Measurements from ENCODE around the gene RCN1.

GRCh38 chr11:32136657-32137056 is 45.8 kb downstream of the RCN1 start:
- TF ChIP-seq CTCF (optimal IDR thresholded peaks at IDR 0.05 in 1 of 3, IDR thresholded peaks at IDR 0.05 in 1 of 3, conservative IDR thresholded peaks at IDR 0.05 in 1 of 3; ENCODE audit: extremely low read depth in 1 of 3, insufficient read depth in 2 of 3, low read length in 3 of 3): no peak
- TF ChIP-seq EZH2 (IDR thresholded peaks at IDR 0.05; ENCODE audit: low read length): no peak

Measured in keratinocyte (primary cell).